Hematopoietic multipotent progenitor cell treated with erythropoietin and hydrocortisone succinate and interleukin-3 and kit ligand, for 17 days (in vitro differentiated cells): ENCODE results near the gene ZNF337.

Source experiments
- DNase-seq: peaks from one replicate; pipeline ENCODE4 v3.0.0-alpha.2; 2015; ENCODE audit warnings: low spot score

Gene ZNF337

DNA sequence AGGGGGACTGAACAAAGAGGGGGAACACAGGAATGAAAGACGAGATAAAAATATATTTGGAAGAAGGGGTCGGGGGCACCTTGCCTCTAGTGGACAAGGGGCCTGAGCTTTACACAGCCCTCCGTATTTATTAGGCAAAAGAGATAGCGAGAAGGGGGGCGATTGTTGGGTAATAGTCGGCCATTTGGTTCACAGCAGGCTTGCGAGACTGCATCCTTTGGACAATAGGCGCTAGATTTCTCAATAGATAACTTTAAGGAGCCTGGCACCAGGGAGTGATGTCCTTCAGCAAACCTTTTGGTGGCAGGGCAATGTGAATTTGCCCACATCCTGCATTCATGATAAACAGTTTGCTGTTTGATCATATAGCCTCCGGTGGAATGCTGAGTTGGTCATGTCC is 69.9 kb downstream of the ZNF337 start:
- no peak for DNase-seq

DNA sequence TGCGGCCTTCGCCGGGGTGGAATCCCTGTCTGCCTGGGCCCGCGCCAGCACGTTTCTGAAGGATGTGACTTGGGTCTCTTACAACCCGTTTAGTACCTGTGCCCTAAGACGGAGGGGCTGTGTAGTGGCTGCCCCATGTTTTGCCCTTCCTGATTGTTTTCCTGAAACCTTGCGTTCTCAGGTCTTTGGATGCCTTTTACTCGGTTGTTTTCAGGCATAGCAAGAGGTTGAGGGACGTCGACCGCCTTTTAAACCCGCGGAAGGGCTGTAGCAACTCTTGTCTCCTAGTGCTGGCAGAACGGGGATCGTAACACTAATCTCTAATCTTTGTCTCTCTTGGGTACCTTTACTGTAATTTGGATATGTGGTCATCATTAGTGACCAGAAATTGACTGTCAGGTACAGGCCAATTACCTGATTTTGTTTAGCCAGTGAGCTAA is 72.1 kb downstream of the ZNF337 start:
- peak; percentile 6 for DNase-seq
